ENCODE results near the gene ARGLU1.

DNA sequence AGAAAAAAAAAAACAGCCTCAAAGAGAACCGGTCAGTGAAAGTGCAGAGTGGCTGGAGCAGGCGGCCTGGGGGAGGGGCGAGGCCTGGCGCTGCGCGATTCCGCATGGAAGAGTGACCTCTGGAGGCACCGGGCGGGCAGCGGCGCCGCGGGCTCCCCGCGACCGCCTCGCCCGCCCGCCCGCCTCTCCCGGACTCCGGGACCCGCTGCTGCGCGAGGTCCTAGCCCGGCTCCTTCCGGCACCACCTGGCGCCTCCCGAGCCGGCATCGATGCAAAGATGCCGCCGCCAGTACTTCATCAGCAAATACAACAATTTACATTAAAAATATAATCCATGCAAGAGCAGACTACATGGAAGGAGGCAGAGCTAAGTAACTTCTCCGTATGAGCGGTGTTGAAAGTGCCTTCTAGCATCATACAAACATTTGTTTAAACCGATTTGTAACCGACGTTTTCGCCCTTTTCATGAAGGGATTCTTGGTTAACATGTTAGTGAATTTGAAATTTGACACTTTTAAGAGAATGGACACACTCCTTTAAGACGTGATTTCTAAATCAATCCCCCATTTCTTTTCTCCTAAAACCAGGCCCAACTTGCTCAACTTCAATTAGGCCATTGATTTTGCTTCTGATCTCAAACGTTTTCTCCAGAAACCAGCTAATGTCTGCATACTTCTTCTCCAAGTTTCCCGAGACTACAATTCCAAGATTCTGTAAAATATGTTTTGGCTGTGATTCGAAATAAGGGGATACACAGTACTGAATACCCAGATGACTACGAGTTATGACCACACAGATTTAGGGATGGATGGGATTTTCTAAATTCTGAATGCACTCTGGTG is 34.6 kb downstream of the ARGLU1 start:
- TF ChIP-seq, protein P1, sequence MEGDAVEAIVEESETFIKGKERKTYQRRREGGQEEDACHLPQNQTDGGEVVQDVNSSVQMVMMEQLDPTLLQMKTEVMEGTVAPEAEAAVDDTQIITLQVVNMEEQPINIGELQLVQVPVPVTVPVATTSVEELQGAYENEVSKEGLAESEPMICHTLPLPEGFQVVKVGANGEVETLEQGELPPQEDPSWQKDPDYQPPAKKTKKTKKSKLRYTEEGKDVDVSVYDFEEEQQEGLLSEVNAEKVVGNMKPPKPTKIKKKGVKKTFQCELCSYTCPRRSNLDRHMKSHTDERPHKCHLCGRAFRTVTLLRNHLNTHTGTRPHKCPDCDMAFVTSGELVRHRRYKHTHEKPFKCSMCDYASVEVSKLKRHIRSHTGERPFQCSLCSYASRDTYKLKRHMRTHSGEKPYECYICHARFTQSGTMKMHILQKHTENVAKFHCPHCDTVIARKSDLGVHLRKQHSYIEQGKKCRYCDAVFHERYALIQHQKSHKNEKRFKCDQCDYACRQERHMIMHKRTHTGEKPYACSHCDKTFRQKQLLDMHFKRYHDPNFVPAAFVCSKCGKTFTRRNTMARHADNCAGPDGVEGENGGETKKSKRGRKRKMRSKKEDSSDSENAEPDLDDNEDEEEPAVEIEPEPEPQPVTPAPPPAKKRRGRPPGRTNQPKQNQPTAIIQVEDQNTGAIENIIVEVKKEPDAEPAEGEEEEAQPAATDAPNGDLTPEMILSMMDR (IDR thresholded peaks at IDR 0.05; ENCODE audit: low read depth, low read length): no peak
- TF ChIP-seq MYC (IDR thresholded peaks at IDR 0.05; ENCODE audit: low read depth, low read length): no peak
- no peak for TF ChIP-seq POLR2A (IDR thresholded peaks at IDR 0.05; ENCODE audit: extremely low read depth, insufficient read length)
